Measurements from ENCODE around the gene CD1C. TPM values are rescaled to one million over a fixed set of nuclear protein-coding genes. Genes with fewer than 3 reads are reported as not detected.
"Not testable (repeated sequence)": the region's sequence is repeated elsewhere in the genome, so short reads cannot be mapped to it uniquely, and the experiment has no call there.

Gene CD1C
- total and polyA plus RNA-seq, 9 of the 15 experiments (the other 6 are each of a cell fraction or from before 2014, with no cell fraction given): not detected

GRCh38 chr1:158251163-158251562 is 38.6 kb upstream of the CD1C start (continued):
- no peak for TF ChIP-seq ARID4B (CRISPR knock-in tag; IDR thresholded peaks at IDR 0.05)

GRCh38 chr1:158255656-158256055 is 34.1 kb upstream of the CD1C start:
- CTCF ChIA-PET (ENCODE audit: low intra/inter-chr PET ratio): no interaction called here

GRCh38 chr1:158256747-158257146 is 33.0 kb upstream of the CD1C start:
- WGBS (ENCODE audit: insufficient coverage, low coverage, missing lambda C conversion rate): 2% methylated on average over 8 of the region's 9 CpGs
- in situ Hi-C loops (cut with MboI); H3K27me3 ChIP-seq (ENCODE audit: control insufficient read depth in 2 of 2, insufficient read depth in 2 of 2, low read length in 2 of 2); intact Hi-C loops (cut with micrococcal nuclease); POLR2A ChIA-PET; ATAC-seq; H3K4me3 ChIP-seq; DNase-seq (ENCODE audit: extremely low read depth in 1 of 4, low spot score in 3 of 4); H3K79me2 ChIP-seq (ENCODE audit: control insufficient read depth, insufficient read depth, low read length); H3K4me2 ChIP-seq (ENCODE audit: insufficient read depth, low read length); H3K9me3 ChIP-seq (replicated peaks; ENCODE audit: control insufficient read depth, insufficient read depth, low read depth, low read length); H4K20me1 ChIP-seq (replicated peaks; ENCODE audit: control insufficient read depth, insufficient read depth, low read length); CTCF ChIA-PET (ENCODE audit: low intra/inter-chr PET ratio); H3K4me1 ChIP-seq (replicated peaks in 1 of 2; ENCODE audit: control insufficient read depth in 2 of 2, insufficient read depth in 2 of 2, low read length in 2 of 2); H3K9me1 ChIP-seq (ENCODE audit: control insufficient read depth, insufficient read depth, low read length); H3K9ac ChIP-seq (ENCODE audit: insufficient read depth in 1 of 2, low read depth in 2 of 2, low read length in 2 of 2); H3K27ac ChIP-seq (ENCODE audit: extremely low read depth, low read depth, low read length); H3K36me3 ChIP-seq (ENCODE audit: control insufficient read depth, insufficient read depth, low read length); BruUV-seq (replicated peaks); H2AFZ ChIP-seq (ENCODE audit: low read depth, low read length); FAIRE-seq: not testable (repeated sequence)

More at GRCh38 chr1:158255656-158256055, 34.1 kb upstream of the CD1C start:
- no peak overlapping the region for H3K4me3 ChIP-seq
- H3K79me2 ChIP-seq (ENCODE audit: control insufficient read depth, insufficient read depth, low read length): no peaks in the 10 kb centered on the region
- POLR2A ChIA-PET: no interaction called here
- H3K4me2 ChIP-seq (ENCODE audit: insufficient read depth, low read length): no peak overlapping the region
- ATAC-seq (no peak), FAIRE-seq (no peak), DNase-seq (ENCODE audit: extremely low read depth in 1 of 4, low spot score in 3 of 4) (no peak)
- H3K4me1 ChIP-seq (replicated peaks in 1 of 2; ENCODE audit: control insufficient read depth in 2 of 2, insufficient read depth in 2 of 2, low read length in 2 of 2): no peaks in the 10 kb centered on the region
- in situ Hi-C loops (cut with MboI): no loop called here
- H3K36me3 ChIP-seq (ENCODE audit: control insufficient read depth, insufficient read depth, low read length): no peaks in the 10 kb centered on the region
- no TSS peak for BruUV-seq (replicated peaks)
- no peaks in the 10 kb centered on the region for H3K27me3 ChIP-seq (ENCODE audit: control insufficient read depth in 2 of 2, insufficient read depth in 2 of 2, low read length in 2 of 2)
- no peak overlapping the region for H2AFZ ChIP-seq (ENCODE audit: low read depth, low read length)
- no peak overlapping the region for H3K27ac ChIP-seq (ENCODE audit: extremely low read depth, low read depth, low read length)
- TF ChIP-seq ZNF24 (IDR thresholded peaks at IDR 0.05): no peak
- intact Hi-C loops (cut with micrococcal nuclease): no loop called here
- no peaks in the 10 kb centered on the region for H4K20me1 ChIP-seq (replicated peaks; ENCODE audit: control insufficient read depth, insufficient read depth, low read length)
- H3K9me3 ChIP-seq (replicated peaks; ENCODE audit: control insufficient read depth, insufficient read depth, low read depth, low read length): no peaks in the 10 kb centered on the region
- H3K9me1 ChIP-seq (ENCODE audit: control insufficient read depth, insufficient read depth, low read length): no peaks in the 10 kb centered on the region
- H3K9ac ChIP-seq (ENCODE audit: insufficient read depth in 1 of 2, low read depth in 2 of 2, low read length in 2 of 2): no peak overlapping the region
